Placental pericyte (primary cell): ENCODE results near the gene DNAH5. TPM values are rescaled to one million over a fixed set of nuclear protein-coding genes. Genes with fewer than 3 reads are reported as not detected.

Experiments
- total RNA-seq: library from RNA; depleted of rRNA; stranded (reverse); fragments of >200 nt; gene quantifications from 2 replicates; pipeline ENCODE4 v1.2.3, GENCODE V29; 2012

Gene DNAH5
- total RNA-seq: 0.66 and 2.3 TPM in 2 replicates

GRCh38 chr5:13944560-13945199 lies at the start of gene DNAH5:
Gene DNAH5, minus strand, starts transcription at chr5:13944688. Its CDS starts 250 bp downstream, at chr5:13944438.

Other genes with a start within 250 kb of the DNAH5 start
- gene TRIO, start 198.7 kb upstream of the DNAH5 start, total RNA-seq: 181 and 371 TPM in 2 replicates